HCT116 (cell line): Measurements from ENCODE around the gene INIP. TPM values are rescaled to one million over a fixed set of nuclear protein-coding genes. Genes with fewer than 3 reads are reported as not detected.

Source experiments
- ATAC-seq: fragments of 200-7000 bp; cut with Tn5 transposase; 2 replicates; pipeline ENCODE4 v1.9.1; 2020; ENCODE audit warnings: mild to moderate bottlenecking, moderate library complexity
- BruUV-seq: library from RNA; stranded (reverse); fragments of 400-500 nt; replicated peaks from 2 replicates; lab custom pipeline; 2021; lab: Mats Ljungman, UMichigan
- CTCF ChIA-PET: fragments of 300-600 bp; sonication (Branson Sonifier 250); formaldehyde crosslinking; loops from one replicate; lab custom pipeline; 2021; ENCODE audit warnings: antibody characterized with exemption; lab: Charles Lee
- POLR2A ChIA-PET: fragments of 300-600, 350-600 bp; sonication (Branson Sonifier 250); formaldehyde crosslinking; loops from one replicate; lab custom pipeline; 2021; ENCODE audit warnings: antibody characterized with exemption; lab: Charles Lee
- RAD21 ChIA-PET, 2 experiments: fragments of 300-600 bp; sonication (Branson Sonifier 250); formaldehyde crosslinking; loops; one replicate each; lab custom pipeline; 2023; ENCODE audit warnings: low total read pairs in 2 of 2; ENCODE audit not compliant: uncharacterized antibody in 2 of 2, unreplicated experiment in 2 of 2, low non-redundant PET in 1 of 2; lab: Charles Lee
- DNase-seq: peaks from one replicate; pipeline ENCODE4 v3.0.0-alpha.2; 2010; ENCODE audit warnings: low read depth, low spot score
- H2AFZ ChIP-seq: fragments of 200-600 bp; shearing (Covaris generic), sonication (generic); 2 replicates; pipeline ENCODE4 v1.6.1; 2017; ENCODE audit warnings: low read depth, mixed run types, mixed read lengths, antibody characterized with exemption, low read length; ENCODE audit not compliant: poor library complexity, severe bottlenecking
- H3K27ac ChIP-seq: 2 replicates; pipeline ENCODE4 v1.5.1; 2012; ENCODE audit warnings: low read depth, low read length
- H3K27me3 ChIP-seq: fragments of 200-600 bp; sonication (generic); 2 replicates; pipeline ENCODE4 v1.6.1; 2016; ENCODE audit warnings: mixed run types, low read length, mixed read lengths; ENCODE audit not compliant: insufficient read depth
- H3K36me3 ChIP-seq, 2 experiments: fragments of 200-500 bp in 1 of 2; fragments of 200-600 bp in 1 of 2; sonication (Bioruptor generic) in 1 of 2; sonication (generic) in 1 of 2; 2 replicates each; pipeline versions ENCODE4 v1.5.1 to v1.6.1; 2014 to 2016; ENCODE audit warnings: low read length in 2 of 2, inconsistent platforms in 1 of 2, mixed read lengths in 1 of 2, mixed run types in 1 of 2; ENCODE audit not compliant: insufficient read depth in 2 of 2, control insufficient read depth in 1 of 2
- H3K4me1 ChIP-seq, 2 experiments: fragments of 200-600 bp in 1 of 2; sonication (generic) in 1 of 2; 2 replicates each; pipeline versions ENCODE4 v1.5.1 to v1.6.1; 2012 to 2017; ENCODE audit warnings: low read length in 2 of 2, inconsistent platforms in 1 of 2, mild to moderate bottlenecking in 1 of 2, mixed read lengths in 1 of 2, mixed run types in 1 of 2, moderate library complexity in 1 of 2; ENCODE audit not compliant: insufficient read depth in 2 of 2, control insufficient read depth in 1 of 2
- H3K4me2 ChIP-seq: fragments of 200-600 bp; sonication (generic); 2 replicates; pipeline ENCODE4 v1.6.1; 2017; ENCODE audit warnings: mixed run types, low read length, mixed read lengths
- H3K4me3 ChIP-seq, 2 experiments: fragments of 200-600 bp in 1 of 2; sonication (generic) in 1 of 2; replicated peaks in 1 of 2; 2 replicates each; pipeline ENCODE4 v1.5.1; 2011 to 2016; ENCODE audit warnings: low read length in 2 of 2, control low read depth in 1 of 2, low read depth in 1 of 2, mild to moderate bottlenecking in 1 of 2, mixed read lengths in 1 of 2, mixed run types in 1 of 2
- H3K79me2 ChIP-seq: fragments of 200-600 bp; sonication (generic); 2 replicates; pipeline ENCODE4 v1.6.1; 2017; ENCODE audit warnings: mild to moderate bottlenecking, mixed run types, low read length, moderate library complexity, mixed read lengths; ENCODE audit not compliant: insufficient read depth
- H3K9ac ChIP-seq: fragments of 200-600 bp; sonication (generic); 2 replicates; pipeline ENCODE4 v1.6.1; 2016; ENCODE audit warnings: low read length, mixed read lengths
- H3K9me2 ChIP-seq: fragments of 200-600 bp; sonication (generic), shearing (Covaris generic); 2 replicates; pipeline ENCODE4 v1.6.1; 2017; ENCODE audit warnings: mixed run types, mild to moderate bottlenecking, moderate library complexity; ENCODE audit not compliant: insufficient read depth
- H3K9me3 ChIP-seq, 2 experiments: fragments of 200-500 bp in 1 of 2; fragments of 200-600 bp in 1 of 2; sonication (Bioruptor generic) in 1 of 2; sonication (generic) in 1 of 2; 2 replicates each; pipeline ENCODE4 v1.6.1; 2014 to 2017; ENCODE audit warnings: low read length in 2 of 2, mixed read lengths in 2 of 2, inconsistent platforms in 1 of 2, low read depth in 1 of 2, mild to moderate bottlenecking in 1 of 2, mixed run types in 1 of 2, moderate library complexity in 1 of 2; ENCODE audit not compliant: control insufficient read depth in 1 of 2, insufficient read depth in 1 of 2
- H4K20me1 ChIP-seq: fragments of 200-600 bp; sonication (generic), shearing (Covaris generic); 2 replicates; pipeline ENCODE4 v1.6.1; 2017; ENCODE audit warnings: mixed run types, mild to moderate bottlenecking, moderate library complexity; ENCODE audit not compliant: insufficient read depth
- CEBPB ChIP-seq: IDR thresholded peaks from 2 replicates; pipeline ENCODE4 v1.6.1; 2012; ENCODE audit warnings: low read depth
- CTCF ChIP-seq, 3 experiments: fragments of 200-600 bp in 1 of 3; sonication (generic) in 1 of 3; IDR thresholded peaks in 2 of 3; conservative IDR thresholded peaks in 1 of 3; 2 replicates each; pipeline ENCODE4 v1.5.1; 2012 to 2017; ENCODE audit warnings: low read depth in 2 of 3, low read length in 2 of 3, antibody characterized with exemption in 1 of 3, borderline replicate concordance in 1 of 3, control low read depth in 1 of 3, mild to moderate bottlenecking in 1 of 3, mixed read lengths in 1 of 3, mixed run types in 1 of 3, moderate library complexity in 1 of 3; ENCODE audit not compliant: insufficient read depth in 1 of 3
- EZH2 ChIP-seq: fragments of 200-600 bp; sonication (generic); IDR thresholded peaks from 2 replicates; pipeline ENCODE4 v1.6.1; 2017; ENCODE audit warnings: antibody characterized with exemption, mixed run types
- EZH2phosphoT487 ChIP-seq: fragments of 200-600 bp; IDR thresholded peaks from 2 replicates; pipeline ENCODE4 v1.6.1; 2018; ENCODE audit warnings: antibody characterized with exemption, borderline replicate concordance
- JUND ChIP-seq: IDR thresholded peaks from 2 replicates; pipeline ENCODE4 v1.6.1; 2012
- RAD21 ChIP-seq: IDR thresholded peaks from 2 replicates; pipeline ENCODE4 v1.6.1; 2012; ENCODE audit warnings: low read depth, mild to moderate bottlenecking
- SRF ChIP-seq: IDR thresholded peaks from 2 replicates; pipeline ENCODE4 v1.6.1; 2012; ENCODE audit warnings: low read depth
- YY1 ChIP-seq: IDR thresholded peaks from 2 replicates; pipeline ENCODE4 v1.6.1; 2011; ENCODE audit warnings: low read length, low read depth, moderate library complexity, mild to moderate bottlenecking; ENCODE audit not compliant: insufficient replicate concordance; ENCODE audit errors: extremely low read depth
- ZBTB33 ChIP-seq: IDR thresholded peaks from 2 replicates; pipeline ENCODE4 v1.6.1; 2011; ENCODE audit warnings: mild to moderate bottlenecking, low read length, moderate library complexity; ENCODE audit not compliant: insufficient replicate concordance; ENCODE audit errors: extremely low read depth
- intact Hi-C: fragments of 100-400 bp; cut with micrococcal nuclease; formaldehyde crosslinking; loops from 2 replicates; pipeline ENCODE4 v1.10.0; 2022
- total RNA-seq: library from RNA; stranded (reverse); gene quantifications from one replicate; pipeline ENCODE4 v1.2.1, GENCODE V29; 2021; ENCODE audit not compliant: unreplicated experiment

INIP gene
- total RNA-seq, 1 experiment from 2014 or later, result 28.9 TPM

GRCh38 chr9:112642126-112642525 is 75.8 kb downstream of the INIP start:
- H3K4me2 ChIP-seq, result no peak overlapping the region
- H3K9me2 ChIP-seq, result no peaks in the 10 kb centered on the region
- CTCF ChIA-PET, result no interaction called here
- H3K27me3 ChIP-seq, result no peaks in the 10 kb centered on the region
- no peaks in the 10 kb centered on the region for H3K79me2 ChIP-seq
- no peaks in the 10 kb centered on the region for H3K36me3 ChIP-seq
- ATAC-seq (no peak), DNase-seq (no peak)
- POLR2A ChIA-PET, result no interaction called here
- H4K20me1 ChIP-seq, result no peaks in the 10 kb centered on the region
- peaks cover 0 to 5% of the 10 kb centered on the region in 2 experiments; a peak in 2 of 4 replicates for H3K9me3 ChIP-seq
- no peak overlapping the region for H3K27ac ChIP-seq
- peaks cover 0 to 10% of the 10 kb centered on the region in 2 experiments; a peak in 3 of 4 replicates for H3K4me1 ChIP-seq
- RAD21 ChIA-PET, result no interaction called here
- BruUV-seq, result no TSS peak
- intact Hi-C loops, result no loop called here
- TF ChIP-seq ZBTB33, result no peak
- TF ChIP-seq EZH2, result no peak
- TF ChIP-seq CTCF (IDR thresholded peaks at IDR 0.05 in 2 of 3, conservative IDR thresholded peaks at IDR 0.05 in 1 of 3; ENCODE audit: borderline replicate concordance in 1 of 3, insufficient read depth in 1 of 3, low read depth in 2 of 3, low read length in 2 of 3), result no peak
- TF ChIP-seq SRF, result no peak
- TF ChIP-seq CEBPB, result no peak
- TF ChIP-seq EZH2phosphoT487, result no peak
- TF ChIP-seq RAD21, result no peak
- TF ChIP-seq JUND, result no peak
- TF ChIP-seq YY1, result no peak
- no peak overlapping the region for H3K4me3 ChIP-seq
- no peak overlapping the region for H3K9ac ChIP-seq
- no peak overlapping the region for H2AFZ ChIP-seq
